ENCODE data around the gene FAM107A. TPM values are rescaled to one million over a fixed set of nuclear protein-coding genes. Genes with fewer than 3 reads are reported as not detected.

Gene FAM107A
- total and polyA plus RNA-seq, 2 experiments from 2014 or later, result 1.0 to 1.1 TPM

DNA sequence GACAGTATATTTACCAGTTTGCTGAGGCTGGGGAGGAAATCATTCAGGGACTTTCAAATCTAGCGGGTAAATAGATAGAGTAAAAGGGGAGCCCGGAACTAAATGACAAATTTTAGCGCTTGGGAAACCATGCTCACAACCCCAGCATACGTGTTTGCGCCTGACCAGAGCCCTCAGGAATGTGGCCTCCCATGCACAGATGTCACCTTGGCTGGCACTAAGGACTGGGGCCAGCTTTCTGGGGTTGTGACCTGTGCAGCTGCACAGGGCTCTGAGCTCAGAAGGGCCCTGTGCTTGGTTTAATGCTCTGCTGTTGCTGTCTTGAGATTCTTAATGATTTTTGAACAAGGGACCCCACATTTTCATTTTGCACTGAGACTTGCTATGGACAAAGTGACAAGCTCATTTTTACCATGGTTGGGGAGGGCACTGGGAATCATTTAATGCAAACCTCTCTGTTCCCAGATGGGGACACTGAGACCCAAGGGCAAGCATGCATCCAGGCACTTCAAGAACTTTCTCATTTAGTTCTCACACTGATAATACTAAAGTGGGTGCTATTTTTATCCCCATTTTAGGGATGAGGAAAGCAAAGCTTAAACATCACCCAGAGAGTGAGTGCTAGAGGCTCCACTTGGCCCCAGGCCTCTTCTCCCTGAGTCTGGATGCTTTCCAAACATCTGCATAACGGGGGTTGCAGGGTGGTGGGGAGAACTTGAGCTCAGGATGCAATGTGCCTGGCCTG is 44.1 kb upstream of the FAM107A start (continued):
- TF ChIP-seq CTCF (conservative IDR thresholded peaks at IDR 0.05; ENCODE audit: low read depth in 2 of 2) (no peak), ETS1 (IDR thresholded peaks at IDR 0.05) (no peak), ZNF114 (CRISPR knock-in tag; IDR thresholded peaks at IDR 0.05) (no peak), EZH2 (IDR thresholded peaks at IDR 0.05; ENCODE audit: low read depth, unreplicated experiment) (no peak), POLR2AphosphoS5 (IDR thresholded peaks at IDR 0.05; ENCODE audit: low read depth) (no peak), EZH2phosphoT487 (IDR thresholded peaks at IDR 0.05; ENCODE audit: unreplicated experiment) (no peak), REST (IDR thresholded peaks at IDR 0.05; ENCODE audit: unreplicated experiment) (no peak), JUNB (IDR thresholded peaks at IDR 0.05; ENCODE audit: unreplicated experiment) (no peak), CREB1 (CRISPR knock-in tag; IDR thresholded peaks at IDR 0.05; ENCODE audit: low read depth) (no peak), NANOG (IDR thresholded peaks at IDR 0.05; ENCODE audit: borderline replicate concordance) (no peak), ZNF331 (CRISPR knock-in tag; IDR thresholded peaks at IDR 0.05; ENCODE audit: low read depth) (no peak), STAT1 (IDR thresholded peaks at IDR 0.05; ENCODE audit: unreplicated experiment) (no peak)

DNA sequence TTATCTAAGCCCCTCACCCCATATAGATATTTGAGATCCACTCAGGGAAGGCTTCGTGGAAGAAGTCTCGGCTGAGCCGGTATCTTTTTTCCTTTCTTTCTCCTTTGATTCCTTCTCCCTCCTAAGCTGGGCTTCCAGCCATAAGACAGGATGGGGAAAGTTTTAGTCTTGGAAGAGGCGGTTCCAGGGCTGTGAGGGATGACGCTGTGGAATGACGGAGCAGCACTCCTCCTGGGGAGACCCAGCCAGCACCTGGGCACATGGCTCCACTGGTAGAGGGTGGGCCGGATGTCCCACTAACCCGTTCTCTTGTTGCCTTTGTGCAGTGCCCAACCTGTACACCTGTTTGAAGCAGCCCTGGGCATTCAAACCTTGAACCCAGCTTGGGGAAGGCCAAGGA is 43.2 kb upstream of the FAM107A start:
- ATAC-seq, result no peak
- H4K20me1 ChIP-seq (replicated peaks; ENCODE audit: insufficient read depth), result no peaks in the 10 kb centered on the region
- H2AFZ ChIP-seq, result no peak overlapping the region
- H3F3A ChIP-seq (replicated peaks; ENCODE audit: low read depth), result no peaks in the 10 kb centered on the region
- H3K27me3 ChIP-seq (ENCODE audit: insufficient read depth), result no peaks in the 10 kb centered on the region
- H3K4me3 ChIP-seq, result no peak overlapping the region
- no peak overlapping the region for H3K27ac ChIP-seq (ENCODE audit: low read depth)
- H3K4me1 ChIP-seq (ENCODE audit: insufficient read depth), result no peaks in the 10 kb centered on the region
- no peak for DNase-seq (ENCODE audit: low spot score)
- Mint-ChIP-seq H3K27ac (no peak overlapping the region), H3K36me3 (ENCODE audit: low read depth) (no peaks in the 10 kb centered on the region), H3K4me1 (peaks cover 6% of the 10 kb centered on the region; the same call in 2 of the 3 replicates), H3K9me3 (no peaks in the 10 kb centered on the region; the same call in 2 of the 3 replicates), H3K27me3 (ENCODE audit: insufficient read depth, low read depth, poor library complexity) (peaks cover 10% of the 10 kb centered on the region), H3K4me3 (no peak overlapping the region)
- H3K9me2 ChIP-seq (ENCODE audit: insufficient read depth), result no peaks in the 10 kb centered on the region
- no peaks in the 10 kb centered on the region for H3K36me3 ChIP-seq (ENCODE audit: insufficient read depth)
- H3K4me2 ChIP-seq, result no peak overlapping the region
- H3K79me2 ChIP-seq (replicated peaks; ENCODE audit: insufficient read depth), result no peaks in the 10 kb centered on the region
- TF ChIP-seq EZH2 (IDR thresholded peaks at IDR 0.05; ENCODE audit: low read depth, unreplicated experiment), result no peak
- no peak for TF ChIP-seq NANOG (IDR thresholded peaks at IDR 0.05; ENCODE audit: borderline replicate concordance)
- TF ChIP-seq ETS1 (IDR thresholded peaks at IDR 0.05), result no peak
- no peak for TF ChIP-seq ZNF331 (CRISPR knock-in tag; IDR thresholded peaks at IDR 0.05; ENCODE audit: low read depth)
